ENCODE measurements around the gene SH3RF2. TPM values are rescaled to one million over a fixed set of nuclear protein-coding genes. Genes with fewer than 3 reads are reported as not detected.

Gene SH3RF2
- total and polyA plus RNA-seq, 9 of the 15 experiments (the other 6 are each of a cell fraction or from before 2014, with no cell fraction given) = 0.05 TPM; not detected in 8

GRCh38 chr5:146042628-146043279, 106.4 kb downstream of the SH3RF2 start (continued):
- TF ChIP-seq PHF8 (IDR thresholded peaks at IDR 0.05; ENCODE audit: borderline replicate concordance, low read length) (peak; percentile 24; the same call in 1 of the 2 replicates), CAMTA2 (CRISPR knock-in tag; conservative IDR thresholded peaks at IDR 0.05) (no peak), ARID2 (IDR thresholded peaks at IDR 0.05) (no peak), GTF2E2 (tag; IDR thresholded peaks at IDR 0.05) (peak; percentile 8; the same call in 1 of the 2 replicates), ZNF76 (CRISPR knock-in tag; IDR thresholded peaks at IDR 0.05; ENCODE audit: borderline replicate concordance) (no peak), MTF1 (CRISPR knock-in tag; IDR thresholded peaks at IDR 0.05; ENCODE audit: borderline replicate concordance) (no peak), DDX20 (tag; IDR thresholded peaks at IDR 0.05; ENCODE audit: low read depth) (no peak), RFX7 (CRISPR knock-in tag; IDR thresholded peaks at IDR 0.05) (no peak), ZNF217 (CRISPR knock-in tag; IDR thresholded peaks at IDR 0.05) (no peak), NFRKB (IDR thresholded peaks at IDR 0.05; ENCODE audit: low read depth) (no peak), CEBPB (tag; IDR thresholded peaks at IDR 0.05) (no peak), ZBTB2 (IDR thresholded peaks at IDR 0.05) (no peak), ZNF347 (CRISPR knock-in tag; IDR thresholded peaks at IDR 0.05; ENCODE audit: low read depth) (no peak), MAFK (IDR thresholded peaks at IDR 0.05; ENCODE audit: low read length) (no peak), SMAD1 (IDR thresholded peaks at IDR 0.05; ENCODE audit: low read depth, low read length, partially characterized antibody) (no peak), CREB5 (CRISPR knock-in tag; IDR thresholded peaks at IDR 0.05) (no peak), E2F6 (IDR thresholded peaks at IDR 0.05; ENCODE audit: borderline replicate concordance in 1 of 2, extremely low read depth in 1 of 2, insufficient read depth in 1 of 2, insufficient read length in 1 of 2, low read depth in 1 of 2, low read length in 1 of 2, poor library complexity in 1 of 2, severe bottlenecking in 1 of 2) (peak; percentile 21 to 77), TEAD1 (CRISPR knock-in tag; IDR thresholded peaks at IDR 0.05) (no peak), HDAC8 (tag; IDR thresholded peaks at IDR 0.05) (no peak), PPARD (CRISPR knock-in tag; IDR thresholded peaks at IDR 0.05) (no peak), NFIX (CRISPR knock-in tag; IDR thresholded peaks at IDR 0.05; ENCODE audit: low read depth) (no peak), PCBP2 (IDR thresholded peaks at IDR 0.05; ENCODE audit: low read depth, low read length, poor library complexity, severe bottlenecking) (no peak)

All from K562 (cell line).